ENCODE data around the gene FAM98C.
"Not testable (repeated sequence)": the region's sequence is repeated elsewhere in the genome, so short reads cannot be mapped to it uniquely, and the experiment has no call there.

Gene FAM98C

GRCh38 chr19:38422438-38422837 lies 19.5 kb downstream of the FAM98C start:
- TF ChIP-seq, protein P1, sequence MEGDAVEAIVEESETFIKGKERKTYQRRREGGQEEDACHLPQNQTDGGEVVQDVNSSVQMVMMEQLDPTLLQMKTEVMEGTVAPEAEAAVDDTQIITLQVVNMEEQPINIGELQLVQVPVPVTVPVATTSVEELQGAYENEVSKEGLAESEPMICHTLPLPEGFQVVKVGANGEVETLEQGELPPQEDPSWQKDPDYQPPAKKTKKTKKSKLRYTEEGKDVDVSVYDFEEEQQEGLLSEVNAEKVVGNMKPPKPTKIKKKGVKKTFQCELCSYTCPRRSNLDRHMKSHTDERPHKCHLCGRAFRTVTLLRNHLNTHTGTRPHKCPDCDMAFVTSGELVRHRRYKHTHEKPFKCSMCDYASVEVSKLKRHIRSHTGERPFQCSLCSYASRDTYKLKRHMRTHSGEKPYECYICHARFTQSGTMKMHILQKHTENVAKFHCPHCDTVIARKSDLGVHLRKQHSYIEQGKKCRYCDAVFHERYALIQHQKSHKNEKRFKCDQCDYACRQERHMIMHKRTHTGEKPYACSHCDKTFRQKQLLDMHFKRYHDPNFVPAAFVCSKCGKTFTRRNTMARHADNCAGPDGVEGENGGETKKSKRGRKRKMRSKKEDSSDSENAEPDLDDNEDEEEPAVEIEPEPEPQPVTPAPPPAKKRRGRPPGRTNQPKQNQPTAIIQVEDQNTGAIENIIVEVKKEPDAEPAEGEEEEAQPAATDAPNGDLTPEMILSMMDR (IDR thresholded peaks at IDR 0.05; ENCODE audit: low read depth, low read length) = no peak
- no peak overlapping the region for H3K27ac ChIP-seq
- no peak for DNase-seq
- H3K36me3 ChIP-seq = no peaks in the 10 kb centered on the region
- no peak overlapping the region for H3K4me3 ChIP-seq (ENCODE audit: low read depth, low read length)
- H3K27me3 ChIP-seq (ENCODE audit: insufficient read depth, low read depth, severe bottlenecking) = no peaks in the 10 kb centered on the region
- no peaks in the 10 kb centered on the region for H3K9me3 ChIP-seq (ENCODE audit: severe bottlenecking)

GRCh38 chr19:38424272-38424671 lies 21.4 kb downstream of the FAM98C start:
- Histone ChIP-seq H3K36me3 (no peaks in the 10 kb centered on the region), H3K9me3 (ENCODE audit: severe bottlenecking) (no peaks in the 10 kb centered on the region), H3K27me3 (ENCODE audit: insufficient read depth, low read depth, severe bottlenecking) (no peaks in the 10 kb centered on the region), H3K27ac (no peak overlapping the region), H3K4me3 (ENCODE audit: low read depth, low read length) (no peak overlapping the region)
- no peak for DNase-seq
- TF ChIP-seq, protein P1 (IDR thresholded peaks at IDR 0.05; ENCODE audit: low read depth, low read length) = no peak

- no peak for DNase-seq
- Histone ChIP-seq H3K27ac (no peak overlapping the region), H3K9me3 (ENCODE audit: severe bottlenecking) (no peaks in the 10 kb centered on the region), H3K27me3 (ENCODE audit: insufficient read depth, low read depth, severe bottlenecking) (no peaks in the 10 kb centered on the region), H3K4me3 (ENCODE audit: low read depth, low read length) (no peak overlapping the region), H3K36me3 (no peaks in the 10 kb centered on the region)
- TF ChIP-seq, protein P1 (IDR thresholded peaks at IDR 0.05; ENCODE audit: low read depth, low read length) = no peak
These were observed 22.4 kb downstream of the FAM98C start for GRCh38 chr19:38425222-38425809.

DNA sequence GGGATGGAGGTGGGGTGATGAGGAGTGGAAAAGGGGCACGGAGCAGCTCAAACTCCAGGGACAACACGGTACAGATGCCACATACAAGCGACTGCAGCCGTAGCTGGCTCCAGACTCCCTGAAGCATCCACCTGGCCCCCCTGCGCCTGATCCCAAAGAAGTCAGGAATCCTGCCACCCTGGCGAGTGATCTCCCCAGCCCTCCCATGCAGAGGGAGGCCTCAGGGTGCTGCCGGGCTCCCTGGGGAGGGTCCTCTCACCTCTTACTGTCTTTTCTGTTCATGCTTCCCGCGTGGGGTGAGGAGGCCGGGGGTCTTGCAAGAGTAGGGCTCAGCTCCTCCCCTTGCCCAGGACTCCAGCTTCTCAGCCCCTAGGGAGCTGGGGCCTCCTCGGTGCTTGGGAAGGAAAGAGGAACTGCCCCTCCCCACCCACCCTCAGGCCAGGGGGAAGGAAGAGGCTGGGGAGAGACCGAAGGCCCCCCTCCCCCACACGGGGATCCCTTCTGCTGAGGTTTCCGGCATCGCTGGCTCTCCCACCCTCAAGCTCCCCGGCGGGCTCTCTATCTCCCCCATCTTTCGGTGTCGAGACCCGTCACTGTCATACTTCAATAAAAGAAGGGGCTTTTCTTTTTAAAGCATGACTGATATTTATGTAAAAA lies 23.0 kb downstream of the FAM98C start, which contains the start of gene RASGRP4:
RASGRP4 (minus strand) TSS at position 410 of the 657 bp plus-strand sequence; CDS start at position 282, 128 bp downstream.
- Histone ChIP-seq H3K27ac (no peak within 1 kb of the TSS), H3K4me3 (ENCODE audit: low read depth, low read length) (no peak within 1 kb of the TSS), H3K9me3 (ENCODE audit: severe bottlenecking) (no peaks in the 10 kb centered on the region), H3K36me3 (no peaks in the 10 kb centered on the region), H3K27me3 (ENCODE audit: insufficient read depth, low read depth, severe bottlenecking) (no peaks in the 10 kb centered on the region)
- DNase-seq = no peak
- TF ChIP-seq, protein P1 (IDR thresholded peaks at IDR 0.05; ENCODE audit: low read depth, low read length) = no peak

- not testable (repeated sequence) for H3K9me3 ChIP-seq (ENCODE audit: severe bottlenecking); DNase-seq; H3K4me3 ChIP-seq (ENCODE audit: low read depth, low read length); H3K27me3 ChIP-seq (ENCODE audit: insufficient read depth, low read depth, severe bottlenecking); H3K36me3 ChIP-seq; H3K27ac ChIP-seq
These were observed 24.3 kb downstream of the FAM98C start for GRCh38 chr19:38427035-38427677.

GRCh38 chr19:38429055-38429810 lies 26.3 kb downstream of the FAM98C start:
- Histone ChIP-seq H3K4me3 (ENCODE audit: low read depth, low read length) (no peak overlapping the region), H3K27me3 (ENCODE audit: insufficient read depth, low read depth, severe bottlenecking) (no peaks in the 10 kb centered on the region), H3K27ac (no peak overlapping the region), H3K36me3 (no peaks in the 10 kb centered on the region), H3K9me3 (ENCODE audit: severe bottlenecking) (no peaks in the 10 kb centered on the region)
- TF ChIP-seq, protein P1 (IDR thresholded peaks at IDR 0.05; ENCODE audit: low read depth, low read length) = no peak
- DNase-seq = no peak

Data from WERI-Rb-1 (cell line).